Measurements from ENCODE around the gene FLOT1. TPM values are rescaled to one million over a fixed set of nuclear protein-coding genes. Genes with fewer than 3 reads are reported as not detected.

The FLOT1 gene
- total and polyA plus RNA-seq, 7 donors: 141 to 206 (median 174) TPM

- Histone ChIP-seq H3K4me1 (peaks cover 0 to 67% (median 53%) of the 10 kb centered on the region in 4 donors), H3K36me3 (no peaks in the 10 kb centered on the region), H3K27me3 (no peaks in the 10 kb centered on the region), H3K4me3 (no peak overlapping the region), H3K27ac (peak overlapping the region in 3 of 4 donors; percentile 87 to 93 (median 90)), H3K9me3 (no peaks in the 10 kb centered on the region)
- TF ChIP-seq POLR2AphosphoS5 (IDR thresholded peaks at IDR 0.05) (no peak), CTCF (IDR thresholded peaks at IDR 0.05) (no peak), EP300 (IDR thresholded peaks at IDR 0.05) (no peak), POLR2A (IDR thresholded peaks at IDR 0.05) (no peak)
- intact Hi-C loops (cut with DNase I): no loop called here
- no peak for DNase-seq
Observed at GRCh38 chr6:30750379-30750668, 7.8 kb upstream of the FLOT1 start.

DNA sequence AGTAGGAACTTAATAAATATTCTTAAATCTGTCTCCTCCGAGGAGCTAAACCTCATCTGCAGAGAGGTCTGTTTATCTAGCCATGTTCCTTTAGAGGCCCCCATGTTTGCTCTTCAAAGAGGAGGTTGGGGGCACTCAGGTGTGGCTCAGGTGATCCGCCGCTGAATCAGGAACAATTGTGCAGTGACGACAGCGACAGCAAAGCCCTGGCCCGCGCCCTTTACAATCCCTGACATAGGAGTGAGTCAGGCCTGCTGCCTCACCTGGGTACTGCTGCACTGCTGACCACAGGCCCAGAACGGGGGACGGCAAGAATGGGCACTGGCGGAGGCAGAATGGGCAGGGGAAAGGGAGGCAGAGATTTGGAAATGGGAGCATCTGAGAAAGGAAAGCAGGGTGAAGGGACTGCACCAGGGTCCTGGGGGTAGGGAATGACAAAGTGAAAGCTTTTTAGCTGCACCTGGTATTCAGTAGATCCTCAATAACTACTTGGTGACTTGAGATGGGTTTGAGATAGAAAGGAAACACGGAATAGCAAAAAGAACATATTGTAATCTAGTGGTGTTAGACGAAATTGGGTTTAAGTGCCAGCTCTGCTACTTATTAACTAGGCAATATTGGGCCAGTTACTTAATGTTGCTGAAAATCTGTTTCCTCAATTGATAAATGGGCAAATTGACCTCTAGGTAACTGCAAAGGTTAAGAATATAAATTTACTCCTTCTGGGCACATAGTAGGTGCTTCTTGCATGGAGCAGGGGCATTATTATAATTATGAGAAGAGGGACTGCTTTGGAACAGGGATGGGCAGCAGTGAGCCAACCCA, 7.3 kb upstream of the FLOT1 start:
- Histone ChIP-seq H3K36me3 (no peaks in the 10 kb centered on the region), H3K27ac (peak overlapping the region; percentile 16 to 93 (median 88)), H3K27me3 (no peaks in the 10 kb centered on the region), H3K9me3 (no peaks in the 10 kb centered on the region), H3K4me3 (no peak overlapping the region), H3K4me1 (peaks cover 0 to 67% (median 56%) of the 10 kb centered on the region in 4 donors)
- TF ChIP-seq EP300 (IDR thresholded peaks at IDR 0.05): no peak
- no peak for TF ChIP-seq POLR2AphosphoS5 (IDR thresholded peaks at IDR 0.05)
- TF ChIP-seq POLR2A (IDR thresholded peaks at IDR 0.05): peak in 1 of 2 donors; percentile 29
- peak in 1 of 4 experiments; percentile 18 for TF ChIP-seq CTCF (IDR thresholded peaks at IDR 0.05)
- intact Hi-C loops (cut with DNase I): loop anchor here (10.0 kb wide), 1 partner anchor 335 kb away; no protein-coding TSS in a partner anchor
- 21 to 72% methylated on average over 12 of the region's 12 CpGs for WGBS, 2 donors
- no peak for DNase-seq

GRCh38 chr6:30748851-30749540, 6.5 kb upstream of the FLOT1 start:
- Histone ChIP-seq H3K27ac (peak overlapping the region in 3 of 4 donors; percentile 87 to 93 (median 90)), H3K9me3 (no peaks in the 10 kb centered on the region), H3K27me3 (no peaks in the 10 kb centered on the region), H3K4me1 (peaks cover 3 to 65% (median 56%) of the 10 kb centered on the region in 4 donors), H3K4me3 (no peak overlapping the region), H3K36me3 (no peaks in the 10 kb centered on the region)
- intact Hi-C loops (cut with DNase I): loop anchor here (10.0 kb wide), 1 partner anchor 336 kb away; no protein-coding TSS in a partner anchor
- DNase-seq: no peak
- no peak for TF ChIP-seq POLR2AphosphoS5 (IDR thresholded peaks at IDR 0.05)
- TF ChIP-seq EP300 (IDR thresholded peaks at IDR 0.05): no peak
- no peak for TF ChIP-seq CTCF (IDR thresholded peaks at IDR 0.05)
- no peak for TF ChIP-seq POLR2A (IDR thresholded peaks at IDR 0.05)
- 36 to 70% methylated on average over 8 of the region's 8 CpGs for WGBS, 2 donors

DNA sequence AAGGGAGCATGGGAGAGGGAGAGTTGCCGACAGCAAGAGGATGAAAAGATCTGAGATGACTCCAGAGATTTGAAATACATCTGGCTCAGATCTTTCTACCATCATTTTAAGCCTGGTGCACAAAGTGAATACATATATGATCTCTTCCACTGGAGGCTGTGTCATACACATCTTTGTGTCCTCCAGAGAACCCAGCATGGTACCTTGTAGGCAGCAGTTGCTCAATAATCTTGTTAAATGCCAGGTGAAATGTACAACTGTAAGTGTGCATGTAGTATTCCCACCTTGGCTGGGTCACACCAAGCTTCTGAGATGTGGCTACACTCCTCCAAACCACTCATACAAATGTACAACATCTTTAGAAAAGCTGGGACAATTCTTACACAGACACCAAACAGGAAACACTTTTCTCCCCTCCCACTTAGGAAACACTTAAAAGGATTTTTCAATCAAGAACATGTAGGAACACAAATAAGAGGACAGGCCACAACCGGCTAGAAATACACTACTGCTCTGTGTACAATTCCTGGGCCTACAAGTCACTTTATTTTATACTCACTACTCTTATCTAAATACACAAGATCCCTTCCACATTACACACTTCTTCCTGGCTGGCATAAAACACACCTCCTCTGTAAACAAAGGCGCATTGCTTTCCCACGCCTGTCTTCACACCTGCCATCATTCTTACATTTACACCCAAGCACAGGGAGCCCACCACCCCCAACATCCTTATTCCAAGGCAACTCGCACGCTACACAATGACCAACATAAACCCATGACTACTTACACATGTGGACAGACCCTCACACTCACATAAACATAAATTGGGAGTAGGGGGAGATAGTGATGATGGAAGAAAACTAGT, 5.6 kb upstream of the FLOT1 start:
- Histone ChIP-seq H3K9me3 (no peaks in the 10 kb centered on the region), H3K27ac (peak overlapping the region in 3 of 4 donors; percentile 87 to 93 (median 90)), H3K4me3 (no peak overlapping the region), H3K27me3 (no peaks in the 10 kb centered on the region), H3K4me1 (peaks cover 3 to 56% (median 49%) of the 10 kb centered on the region in 4 donors), H3K36me3 (no peaks in the 10 kb centered on the region)
- 26 to 64% methylated on average over 6 of the region's 6 CpGs for WGBS, 2 donors
- no peak for TF ChIP-seq POLR2A (IDR thresholded peaks at IDR 0.05)
- no peak for TF ChIP-seq EP300 (IDR thresholded peaks at IDR 0.05)
- no peak for TF ChIP-seq POLR2AphosphoS5 (IDR thresholded peaks at IDR 0.05)
- TF ChIP-seq CTCF (IDR thresholded peaks at IDR 0.05): no peak
- DNase-seq: no peak
- intact Hi-C loops (cut with DNase I): loop anchor here (10.0 kb wide), 1 partner anchor 337 kb away; no protein-coding TSS in a partner anchor
